ENCODE measurements around the gene GABRB1.
A peak's percentile ranks its signal among the peaks of the same experiment; 100 is the strongest.

GABRB1 gene

DNA sequence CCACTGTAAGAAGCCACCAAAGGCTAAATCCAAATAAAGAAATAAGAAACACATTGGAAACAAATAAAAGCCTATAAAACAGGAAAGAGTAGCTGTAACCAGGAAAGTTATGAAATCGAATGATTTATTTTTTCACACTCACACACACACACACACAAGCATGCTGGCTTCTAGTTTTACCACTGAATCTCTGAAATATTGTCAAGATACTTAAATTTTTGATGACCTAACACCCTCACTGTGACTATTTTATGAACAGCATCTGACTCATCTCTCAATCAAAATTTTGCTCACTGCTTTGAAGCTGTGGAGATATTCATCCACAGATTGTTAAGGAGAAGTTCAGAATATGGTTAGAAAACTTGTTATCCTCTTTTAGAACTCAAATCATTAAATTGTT is 13.9 kb upstream of the GABRB1 start:
- Mint-ChIP-seq H3K27ac (no peak overlapping the region), H3K36me3 (ENCODE audit: low read depth) (no peaks in the 10 kb centered on the region), H3K4me1 (ENCODE audit: low read depth) (no peaks in the 10 kb centered on the region), H3K4me3 (no peak overlapping the region), H3K27me3 (no peaks in the 10 kb centered on the region), H3K9me3 (no peaks in the 10 kb centered on the region)

DNA sequence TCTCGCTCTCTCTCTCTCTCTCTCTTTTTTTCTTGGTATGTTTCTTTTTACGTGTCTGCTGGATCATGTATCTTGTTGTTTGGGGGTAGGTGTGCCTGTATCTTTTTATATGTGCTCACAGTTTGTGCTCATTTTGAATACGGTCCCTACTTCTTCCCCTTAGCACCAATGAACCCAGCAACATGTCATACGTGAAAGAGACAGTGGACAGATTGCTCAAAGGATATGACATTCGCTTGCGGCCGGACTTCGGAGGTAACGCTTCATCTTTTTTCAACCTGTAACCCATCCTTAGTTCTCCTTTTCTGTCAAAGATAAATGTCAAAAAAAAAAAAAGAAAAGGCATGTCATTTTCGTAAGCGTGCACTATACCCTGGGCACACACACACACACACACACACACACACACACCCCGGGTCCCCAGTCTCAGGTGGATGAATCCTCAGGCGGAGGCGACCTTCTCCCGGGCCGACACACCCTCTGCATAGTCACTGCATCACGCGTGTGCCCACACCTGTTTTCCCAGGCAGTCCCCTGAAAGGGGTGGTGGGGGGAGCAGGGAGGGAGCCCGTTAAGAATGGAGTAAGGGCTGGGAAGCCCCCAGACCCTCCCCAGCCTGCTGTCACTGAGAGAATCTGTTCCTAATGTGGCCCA is 511 bp downstream of the GABRB1 start:
- Mint-ChIP-seq H3K36me3 (ENCODE audit: low read depth) (no peaks in the 10 kb centered on the region), H3K27me3 (peaks cover 50% of the 10 kb centered on the region), H3K4me3 (peak overlapping the region; percentile 67), H3K9me3 (no peaks in the 10 kb centered on the region), H3K4me1 (ENCODE audit: low read depth) (peaks cover 15% of the 10 kb centered on the region), H3K27ac (no peak overlapping the region)

DNA sequence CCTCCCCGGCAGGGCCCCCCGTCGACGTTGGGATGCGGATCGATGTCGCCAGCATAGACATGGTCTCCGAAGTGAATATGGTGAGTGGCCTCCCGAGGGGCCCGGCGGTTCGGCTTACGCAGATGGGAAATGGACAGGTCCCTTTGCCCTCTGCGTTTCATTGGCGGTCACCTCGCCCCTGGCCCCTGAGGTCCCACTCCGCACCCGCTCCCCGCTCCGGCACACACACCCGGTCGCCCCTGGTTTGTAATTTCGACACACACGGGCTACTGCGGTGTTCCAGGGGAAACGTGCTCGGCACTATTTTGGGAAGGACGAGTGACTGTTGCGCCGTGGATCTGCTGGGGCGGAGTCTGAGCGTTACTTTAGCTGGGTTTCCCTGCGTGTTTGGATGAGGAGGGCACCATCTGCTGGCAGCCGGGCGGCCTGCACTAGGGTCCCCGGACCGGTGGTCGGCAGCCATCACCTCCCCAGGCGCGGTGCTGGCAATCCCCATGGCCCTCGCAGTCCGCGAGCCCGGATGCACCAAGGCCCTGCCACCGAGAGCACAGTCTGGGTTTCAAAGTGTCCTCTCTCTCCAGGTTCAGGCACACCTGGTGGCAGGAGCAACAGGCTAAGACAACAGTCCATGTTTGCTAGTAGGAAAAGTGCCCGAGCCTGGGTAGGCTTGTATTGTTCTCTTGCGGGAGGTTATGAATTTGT is 1.2 kb downstream of the GABRB1 start:
- peaks cover 50% of the 10 kb centered on the region for H3K27me3 Mint-ChIP-seq
- peaks cover 15% of the 10 kb centered on the region for H3K4me1 Mint-ChIP-seq (ENCODE audit: low read depth)
- no peaks in the 10 kb centered on the region for H3K9me3 Mint-ChIP-seq
- H3K36me3 Mint-ChIP-seq (ENCODE audit: low read depth) = no peaks in the 10 kb centered on the region
- H3K27ac Mint-ChIP-seq = no peak overlapping the region
- H3K4me3 Mint-ChIP-seq = peak overlapping the region; percentile 39

DNA sequence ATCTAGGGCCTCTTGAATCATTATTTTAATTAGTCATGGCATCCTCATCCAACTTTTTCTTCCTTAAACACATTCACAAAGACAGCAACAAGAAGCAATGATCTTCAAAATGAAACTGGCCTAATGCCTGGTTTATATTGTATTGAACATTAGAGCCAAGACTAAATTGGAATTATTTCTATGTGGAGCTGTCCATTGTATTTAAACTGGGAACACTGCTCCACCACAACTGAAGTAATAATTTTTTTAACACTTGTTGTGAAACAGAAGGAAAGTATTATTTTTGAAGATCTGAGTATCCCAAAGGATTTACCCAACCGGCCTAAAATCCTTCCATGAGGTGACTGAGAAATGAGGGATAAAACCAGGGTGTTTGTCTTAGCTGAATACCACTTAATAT is 6.9 kb downstream of the GABRB1 start:
- Mint-ChIP-seq H3K27ac (no peak overlapping the region), H3K4me1 (ENCODE audit: low read depth) (no peaks in the 10 kb centered on the region), H3K27me3 (peaks cover 14% of the 10 kb centered on the region), H3K4me3 (no peak overlapping the region), H3K36me3 (ENCODE audit: low read depth) (no peaks in the 10 kb centered on the region), H3K9me3 (no peaks in the 10 kb centered on the region)

DNA sequence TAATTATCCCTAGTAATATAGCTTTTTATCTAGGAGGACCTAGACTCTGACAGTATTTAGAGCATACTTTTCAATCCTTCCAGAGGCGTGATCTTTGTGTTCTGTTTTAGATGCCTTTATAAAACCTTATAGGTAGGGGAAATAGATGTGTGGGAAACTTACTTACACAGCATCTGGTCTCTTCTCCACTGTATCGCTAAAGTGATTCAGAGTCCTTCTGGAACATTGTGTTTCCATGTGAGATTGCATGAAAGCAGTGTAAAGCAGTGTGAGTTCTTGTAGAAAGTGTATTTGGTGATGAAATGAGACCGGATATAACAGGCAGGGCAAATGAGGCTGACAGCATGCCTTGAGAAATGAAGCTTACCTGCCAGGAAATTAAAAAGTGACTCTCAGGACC is 9.5 kb downstream of the GABRB1 start:
- no peaks in the 10 kb centered on the region for H3K9me3 Mint-ChIP-seq
- H3K27me3 Mint-ChIP-seq = peaks cover 20% of the 10 kb centered on the region
- no peak overlapping the region for H3K27ac Mint-ChIP-seq
- H3K36me3 Mint-ChIP-seq (ENCODE audit: low read depth) = no peaks in the 10 kb centered on the region
- H3K4me3 Mint-ChIP-seq = no peak overlapping the region
- H3K4me1 Mint-ChIP-seq (ENCODE audit: low read depth) = no peaks in the 10 kb centered on the region

DNA sequence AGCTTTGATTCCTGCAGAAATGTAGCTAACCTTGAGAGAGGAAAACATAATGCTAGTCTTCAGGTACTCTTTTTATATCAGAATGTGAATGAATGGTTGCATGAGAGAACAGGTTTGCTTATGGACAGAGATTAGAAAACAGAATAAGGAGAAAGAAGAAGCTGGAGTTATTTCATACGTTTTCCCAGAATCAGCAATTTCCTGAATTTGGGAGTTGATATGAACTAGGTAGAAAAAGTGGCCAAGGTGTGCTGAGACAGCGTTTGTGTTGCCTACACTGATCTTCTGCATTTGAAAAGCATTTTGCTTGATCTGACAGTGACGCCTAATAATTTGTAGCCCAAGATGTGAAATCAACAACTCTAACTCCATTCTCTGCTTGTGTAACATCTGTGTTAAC is 12.5 kb downstream of the GABRB1 start:
- Mint-ChIP-seq H3K4me1 (ENCODE audit: low read depth) (no peaks in the 10 kb centered on the region), H3K27ac (no peak overlapping the region), H3K9me3 (no peaks in the 10 kb centered on the region), H3K4me3 (no peak overlapping the region), H3K36me3 (ENCODE audit: low read depth) (no peaks in the 10 kb centered on the region), H3K27me3 (peaks cover 17% of the 10 kb centered on the region)

DNA sequence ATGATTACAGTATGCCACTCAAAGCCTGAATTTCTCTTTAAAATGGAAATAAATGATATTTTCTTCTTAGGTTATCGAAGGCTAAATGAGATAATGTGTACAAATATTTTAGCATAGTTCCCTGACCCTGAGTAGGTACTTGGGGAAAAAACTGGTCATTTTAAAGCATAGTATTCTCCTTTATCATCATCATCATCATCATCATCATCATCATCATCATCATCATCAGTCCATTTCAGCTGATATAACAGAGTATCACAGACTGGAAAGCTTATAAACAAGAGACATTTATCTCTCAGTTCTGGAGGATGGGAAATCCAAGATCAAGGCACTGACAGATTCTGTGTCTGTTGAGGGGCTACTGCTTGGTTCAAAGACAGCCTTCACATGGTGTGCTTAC is 13.9 kb downstream of the GABRB1 start:
- peaks cover 17% of the 10 kb centered on the region for H3K27me3 Mint-ChIP-seq
- H3K9me3 Mint-ChIP-seq = peaks cover 3% of the 10 kb centered on the region
- H3K36me3 Mint-ChIP-seq (ENCODE audit: low read depth) = no peaks in the 10 kb centered on the region
- no peak overlapping the region for H3K27ac Mint-ChIP-seq
- H3K4me3 Mint-ChIP-seq = no peak overlapping the region
- H3K4me1 Mint-ChIP-seq (ENCODE audit: low read depth) = no peaks in the 10 kb centered on the region

DNA sequence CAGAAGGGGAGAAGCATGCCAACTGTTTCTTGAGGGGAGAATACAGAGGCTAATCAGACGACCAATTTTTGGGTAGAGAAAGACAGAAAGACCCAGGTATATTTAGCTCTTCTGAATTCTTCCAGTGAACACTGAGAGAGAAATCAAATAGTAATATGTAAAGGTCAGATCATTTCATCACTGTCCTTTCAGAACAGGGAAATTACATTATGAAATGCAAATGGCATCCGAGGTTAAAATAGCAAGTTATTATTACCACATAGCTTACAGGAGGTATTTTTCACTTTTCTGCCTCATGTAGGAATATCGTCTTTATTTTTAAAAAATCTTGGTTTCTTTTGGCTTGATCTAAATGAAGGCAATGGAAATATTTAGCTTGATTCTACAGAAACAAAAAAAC is 18.0 kb downstream of the GABRB1 start:
- Mint-ChIP-seq H3K36me3 (ENCODE audit: low read depth) (no peaks in the 10 kb centered on the region), H3K27me3 (peaks cover 29% of the 10 kb centered on the region), H3K4me3 (no peak overlapping the region), H3K4me1 (ENCODE audit: low read depth) (no peaks in the 10 kb centered on the region), H3K9me3 (peaks cover 6% of the 10 kb centered on the region), H3K27ac (no peak overlapping the region)

DNA sequence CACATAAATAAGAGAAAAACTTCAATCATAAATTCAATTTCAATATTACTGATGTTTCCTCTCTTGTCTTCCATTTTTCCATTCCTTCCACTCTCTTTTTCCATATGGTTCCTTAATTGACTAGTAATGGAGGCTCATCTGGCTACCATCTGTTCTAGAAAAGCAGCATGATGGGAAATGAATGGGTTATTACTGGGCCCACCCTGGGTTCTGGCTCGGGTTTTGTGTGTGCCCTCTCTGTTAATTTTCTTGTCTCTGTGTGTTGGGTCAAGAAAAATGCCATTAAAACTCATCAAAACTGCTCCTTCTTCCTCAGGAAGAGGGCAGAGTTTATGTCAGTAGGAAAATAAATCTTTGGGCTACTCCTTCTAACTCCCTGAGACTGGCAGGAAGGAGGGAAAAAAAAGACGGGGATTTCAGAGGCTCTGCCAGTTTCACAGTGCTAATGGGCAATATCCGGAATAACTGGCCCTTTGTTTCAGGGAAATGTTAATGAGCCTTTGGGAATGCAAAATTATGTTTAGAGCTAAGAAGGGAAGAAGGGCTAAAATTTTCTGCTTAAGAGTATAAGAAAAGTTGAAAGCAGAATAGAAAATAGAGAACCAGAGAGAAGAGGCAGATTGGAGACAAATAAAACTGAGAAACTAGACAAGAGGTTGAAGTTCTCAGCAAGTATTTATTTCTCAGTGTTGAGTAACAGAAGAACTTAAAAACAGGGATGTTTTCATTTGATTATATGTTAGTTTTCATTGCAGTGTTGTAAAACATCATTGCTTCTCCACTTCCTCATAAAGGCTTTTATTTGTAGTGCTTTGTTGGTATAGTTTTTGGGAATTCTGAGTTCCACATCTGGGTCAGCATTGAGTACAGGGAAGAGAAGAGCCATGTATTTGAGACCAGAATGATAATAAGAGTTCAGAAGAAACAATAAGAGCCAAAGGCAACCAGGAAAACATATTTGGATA is 19.7 kb downstream of the GABRB1 start:
- Mint-ChIP-seq H3K36me3 (ENCODE audit: low read depth) (no peaks in the 10 kb centered on the region), H3K4me3 (no peak overlapping the region), H3K9me3 (peaks cover 6% of the 10 kb centered on the region), H3K27ac (no peak overlapping the region), H3K4me1 (ENCODE audit: low read depth) (no peaks in the 10 kb centered on the region), H3K27me3 (peaks cover 21% of the 10 kb centered on the region)

DNA sequence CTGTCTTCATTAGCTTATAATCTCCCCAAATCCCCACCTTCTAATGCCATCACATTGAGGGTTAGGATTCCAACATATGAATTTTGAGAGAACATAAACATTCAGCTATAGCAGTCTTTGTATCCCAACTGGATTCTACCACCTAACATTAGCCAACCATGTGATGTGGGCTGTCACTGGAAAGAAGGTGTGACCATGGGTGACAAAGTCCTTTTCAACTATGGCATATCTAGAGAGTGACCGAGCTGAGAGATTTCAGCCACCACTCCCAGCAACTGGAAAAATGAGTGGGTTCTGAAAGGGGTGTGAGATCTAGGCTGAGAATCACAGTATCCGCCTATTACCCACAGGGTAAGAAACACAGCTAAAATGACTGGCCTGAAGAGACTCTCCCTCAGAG is 22.1 kb downstream of the GABRB1 start:
- Mint-ChIP-seq H3K27ac (no peak overlapping the region), H3K4me1 (ENCODE audit: low read depth) (no peaks in the 10 kb centered on the region), H3K36me3 (ENCODE audit: low read depth) (no peaks in the 10 kb centered on the region), H3K9me3 (peaks cover 11% of the 10 kb centered on the region), H3K27me3 (peaks cover 26% of the 10 kb centered on the region), H3K4me3 (no peak overlapping the region)

DNA sequence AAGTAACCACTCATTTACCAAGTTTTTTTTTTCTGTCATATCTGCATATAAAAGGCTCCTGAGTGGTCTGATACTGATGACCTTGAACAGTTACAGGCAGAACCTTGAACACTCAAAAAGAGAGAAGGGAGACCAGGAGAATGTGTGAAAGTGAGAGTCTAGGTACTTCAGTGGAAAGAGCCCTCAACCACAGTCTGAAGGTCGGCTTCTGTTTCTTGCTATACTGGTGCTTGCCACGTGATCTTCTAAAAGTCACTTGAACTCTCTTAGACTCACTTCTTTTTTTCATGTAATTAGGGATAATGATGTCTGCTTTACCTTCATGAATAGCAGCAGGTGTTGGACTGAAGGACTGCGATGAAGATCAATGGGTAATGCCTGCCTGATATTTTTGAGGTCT is 22.8 kb downstream of the GABRB1 start:
- Mint-ChIP-seq H3K4me3 (no peak overlapping the region), H3K36me3 (ENCODE audit: low read depth) (no peaks in the 10 kb centered on the region), H3K9me3 (peaks cover 11% of the 10 kb centered on the region), H3K27me3 (peaks cover 26% of the 10 kb centered on the region), H3K27ac (no peak overlapping the region), H3K4me1 (ENCODE audit: low read depth) (no peaks in the 10 kb centered on the region)

DNA sequence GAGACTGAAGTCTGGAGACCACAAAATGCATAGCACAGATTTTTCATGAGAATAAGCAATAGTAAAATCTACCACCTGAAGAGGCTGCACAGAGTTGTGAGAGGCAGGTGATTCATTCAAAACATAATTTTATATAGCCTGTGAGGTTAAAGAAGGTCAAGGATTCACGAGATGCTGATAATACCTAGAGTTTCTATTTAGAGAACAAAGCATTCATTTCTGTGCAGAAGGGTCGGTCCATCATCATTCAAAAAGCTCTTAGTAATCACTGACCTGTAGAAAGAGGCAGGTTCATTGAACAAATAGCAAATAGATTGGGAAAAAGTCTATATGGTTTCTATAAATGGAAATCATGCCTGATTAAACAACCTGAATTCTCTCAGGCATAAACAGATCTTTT is 26.6 kb downstream of the GABRB1 start:
- Mint-ChIP-seq H3K27ac (no peak overlapping the region), H3K4me3 (no peak overlapping the region), H3K36me3 (ENCODE audit: low read depth) (no peaks in the 10 kb centered on the region), H3K4me1 (ENCODE audit: low read depth) (no peaks in the 10 kb centered on the region), H3K9me3 (peaks cover 5% of the 10 kb centered on the region), H3K27me3 (peaks cover 14% of the 10 kb centered on the region)

DNA sequence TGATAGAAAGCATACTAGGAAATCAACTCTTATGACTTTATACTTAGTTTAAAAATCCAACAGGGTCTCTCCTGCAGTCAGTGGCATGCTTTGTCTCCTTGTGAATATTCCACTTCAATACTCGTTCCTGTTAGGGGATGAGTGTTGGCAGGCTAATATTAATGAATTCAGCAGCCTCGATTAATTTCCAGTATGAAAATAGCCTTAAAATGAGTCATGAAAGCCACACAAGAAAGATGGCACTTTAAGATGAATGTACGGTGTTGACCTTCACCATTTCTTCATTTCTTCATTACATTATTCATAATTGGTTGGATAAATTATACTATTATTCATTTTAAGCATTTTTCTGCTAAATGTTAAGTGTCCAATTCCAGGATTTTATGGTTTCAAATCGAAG is 29.2 kb downstream of the GABRB1 start:
- Mint-ChIP-seq H3K27me3 (peaks cover 14% of the 10 kb centered on the region), H3K4me3 (no peak overlapping the region), H3K27ac (no peak overlapping the region), H3K9me3 (peaks cover 5% of the 10 kb centered on the region), H3K4me1 (ENCODE audit: low read depth) (no peaks in the 10 kb centered on the region), H3K36me3 (ENCODE audit: low read depth) (no peaks in the 10 kb centered on the region)

DNA sequence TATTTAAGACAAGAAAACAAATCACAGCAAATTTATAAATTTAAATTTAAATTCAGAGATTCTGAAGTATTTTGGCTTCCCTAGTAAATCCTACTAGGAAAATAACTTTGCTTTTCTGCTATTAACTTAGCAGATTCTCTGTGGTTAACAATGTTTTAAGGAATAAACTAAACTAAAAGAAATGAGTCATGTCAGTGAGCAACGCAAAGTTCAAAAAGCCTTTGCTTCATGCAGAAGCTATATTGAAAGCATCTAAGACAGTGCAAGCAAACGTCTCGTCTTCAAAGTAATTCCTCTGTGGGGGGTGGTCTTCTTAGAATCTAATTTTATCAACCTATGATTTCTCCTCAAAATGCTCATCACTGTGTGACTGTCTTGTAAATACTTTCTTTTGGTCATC is 30.1 kb downstream of the GABRB1 start:
- Mint-ChIP-seq H3K9me3 (peaks cover 1% of the 10 kb centered on the region), H3K36me3 (ENCODE audit: low read depth) (no peaks in the 10 kb centered on the region), H3K27me3 (peaks cover 10% of the 10 kb centered on the region), H3K27ac (no peak overlapping the region), H3K4me1 (ENCODE audit: low read depth) (no peaks in the 10 kb centered on the region), H3K4me3 (no peak overlapping the region)

DNA sequence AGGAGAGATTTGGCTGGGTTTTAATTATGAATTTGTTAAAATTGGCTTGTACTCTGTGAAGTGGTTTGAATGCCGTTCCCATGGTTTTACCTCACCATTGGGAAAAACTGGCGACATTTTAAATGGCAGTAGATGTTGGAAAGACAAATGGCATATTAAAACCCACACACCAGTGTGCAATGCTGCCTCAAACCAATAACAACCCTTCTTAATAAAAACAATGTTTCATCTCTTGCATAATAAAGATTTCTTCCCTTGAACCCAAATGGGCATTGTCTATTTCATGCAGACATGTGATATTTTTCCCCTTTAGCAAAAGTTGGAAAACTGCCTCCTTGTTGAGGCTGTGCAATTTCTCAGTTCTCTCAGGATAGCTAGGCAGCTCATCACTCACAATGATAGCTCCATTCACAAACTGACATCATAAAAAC is 33.7 kb downstream of the GABRB1 start:
- H3K27me3 Mint-ChIP-seq = peaks cover 4% of the 10 kb centered on the region
- H3K36me3 Mint-ChIP-seq (ENCODE audit: low read depth) = no peaks in the 10 kb centered on the region
- H3K4me1 Mint-ChIP-seq (ENCODE audit: low read depth) = no peaks in the 10 kb centered on the region
- no peaks in the 10 kb centered on the region for H3K9me3 Mint-ChIP-seq
- H3K27ac Mint-ChIP-seq = no peak overlapping the region
- no peak overlapping the region for H3K4me3 Mint-ChIP-seq

All from stimulated activated naive CD8-positive, alpha-beta T cell treated with anti-CD3 and anti-CD28 coated beads, Interleukin-15, Interleukin-2, amounts not matched to agents 100 ng/mL and 50 ng/mL, for 24 hours (primary cell).